Prostate gland (tissue), 2 donors: ENCODE data around the gene VIPR2.

Experiments
- CTCF ChIP-seq, 4 experiments: fragments of 200-600 bp in 2 of 4; fragments of 450-650 bp in 2 of 4; sonication (generic) in 2 of 4; IDR thresholded peaks; 1 replicate in 3 of 4; 2 replicates in 1 of 4; pipeline ENCODE4 v1.5.1; 2016 to 2019; ENCODE audit warnings: antibody characterized with exemption in 4 of 4, mild to moderate bottlenecking in 2 of 4, moderate library complexity in 2 of 4
- POLR2A ChIP-seq: fragments of 450-650 bp; IDR thresholded peaks from one replicate; pipeline ENCODE4 v1.6.1; 2016; ENCODE audit warnings: antibody characterized with exemption, mild to moderate bottlenecking
- POLR2AphosphoS5 ChIP-seq: sonication (generic); formaldehyde crosslinking; IDR thresholded peaks from one replicate; pipeline ENCODE4 v1.6.1; 2017; ENCODE audit warnings: antibody characterized with exemption

GRCh38 chr7:159034394-159034793 is 110.3 kb downstream of the VIPR2 start:
- no peak for TF ChIP-seq POLR2AphosphoS5
- TF ChIP-seq CTCF (IDR thresholded peaks at IDR 0.05): no peak
- no peak for TF ChIP-seq POLR2A
